Measurements from ENCODE around the gene NIT1. TPM values are rescaled to one million over a fixed set of nuclear protein-coding genes. Genes with fewer than 3 reads are reported as not detected.
A peak's percentile ranks its signal among the peaks of the same experiment; 100 is the strongest.

The NIT1 gene
- total RNA-seq, 4 donors from 2014 or later, result 30.4 to 61.9 (median 32.8) TPM

- Histone ChIP-seq H3K36me3 (peaks cover 0 to 49% of the 10 kb centered on the region in 2 donors), H3K4me3 (no peak overlapping the region), H3K4me1 (peaks cover 7 to 71% (median 36%) of the 10 kb centered on the region in 3 donors), H3K9me3 (no peaks in the 10 kb centered on the region), H3K27me3 (no peaks in the 10 kb centered on the region), H3K27ac (no peak overlapping the region)
- ATAC-seq, result no peak
- TF ChIP-seq CTCF (IDR thresholded peaks at IDR 0.05) (no peak), POLR2AphosphoS5 (IDR thresholded peaks at IDR 0.05) (no peak), EP300 (IDR thresholded peaks at IDR 0.05) (no peak), POLR2A (IDR thresholded peaks at IDR 0.05) (no peak)
- WGBS, 2 donors (ENCODE audit: low coverage in 1 of 2), result 85 to 100% methylated on average over 2 to 3 of the region's 5 CpGs
These were observed 45.9 kb downstream of the NIT1 start for GRCh38 chr1:161163793-161164192.

GRCh38 chr1:161164901-161165610 is 47.2 kb downstream of the NIT1 start:
- no peaks in the 10 kb centered on the region for H3K9me3 ChIP-seq
- ATAC-seq, result no peak
- H3K4me3 ChIP-seq, result peak overlapping the region; percentile 44 to 70
- H3K4me1 ChIP-seq, result peaks cover 7 to 63% (median 33%) of the 10 kb centered on the region in 3 donors
- peak overlapping the region; percentile 63 to 91 (median 88) for H3K27ac ChIP-seq
- peaks cover 0 to 62% of the 10 kb centered on the region in 2 donors for H3K36me3 ChIP-seq
- no peaks in the 10 kb centered on the region for H3K27me3 ChIP-seq
- 53 to 90% methylated on average over 3 to 5 of the region's 14 CpGs for WGBS, 2 donors (ENCODE audit: low coverage in 1 of 2)
- TF ChIP-seq CTCF (IDR thresholded peaks at IDR 0.05) (no peak), EP300 (IDR thresholded peaks at IDR 0.05) (no peak), POLR2AphosphoS5 (IDR thresholded peaks at IDR 0.05) (no peak), POLR2A (IDR thresholded peaks at IDR 0.05) (no peak)

GRCh38 chr1:161165742-161166668 is 48.1 kb downstream of the NIT1 start, which contains the start of gene PPOX:
Gene PPOX (plus strand): TSS chr1:161166426. CDS start chr1:161166848, 422 bp downstream.
- peak; percentile 98 for ATAC-seq
- Histone ChIP-seq H3K4me3 (peak within 1 kb of the TSS; percentile 44 to 70), H3K4me1 (peaks cover 0 to 56% (median 24%) of the 10 kb centered on the region in 3 donors), H3K9me3 (no peaks in the 10 kb centered on the region), H3K27me3 (no peaks in the 10 kb centered on the region), H3K36me3 (peaks cover 0 to 67% of the 10 kb centered on the region in 2 donors), H3K27ac (peak within 1 kb of the TSS; percentile 63 to 91 (median 88))
- TF ChIP-seq CTCF (IDR thresholded peaks at IDR 0.05) (peak in 3 of 4 experiments; percentile 36 to 54 (median 48)), POLR2AphosphoS5 (IDR thresholded peaks at IDR 0.05) (peak; percentile 72), POLR2A (IDR thresholded peaks at IDR 0.05) (peak; percentile 26 to 50), EP300 (IDR thresholded peaks at IDR 0.05) (no peak)
- 2 to 3% methylated on average over 12 to 17 of the region's 54 CpGs for WGBS, 2 donors (ENCODE audit: low coverage in 1 of 2)

- no peak for ATAC-seq
- TF ChIP-seq EP300 (IDR thresholded peaks at IDR 0.05) (no peak), POLR2AphosphoS5 (IDR thresholded peaks at IDR 0.05) (no peak), CTCF (IDR thresholded peaks at IDR 0.05) (no peak), POLR2A (IDR thresholded peaks at IDR 0.05) (no peak)
- Histone ChIP-seq H3K27me3 (no peaks in the 10 kb centered on the region), H3K9me3 (no peaks in the 10 kb centered on the region), H3K36me3 (peaks cover 0 to 68% of the 10 kb centered on the region in 2 donors), H3K4me1 (peaks cover 0 to 56% (median 17%) of the 10 kb centered on the region in 3 donors), H3K27ac (peak overlapping the region; percentile 0 to 91 (median 88)), H3K4me3 (peak overlapping the region; percentile 44 to 70)
- 20 to 40% methylated on average over 1 to 8 of the region's 33 CpGs for WGBS, 2 donors (ENCODE audit: low coverage in 1 of 2)
These were observed 49.0 kb downstream of the NIT1 start for GRCh38 chr1:161166669-161167548.

All from gastroesophageal sphincter (tissue), 4 donors.